SU-DHL-6 (cell line): Measurements from ENCODE around the gene RHOB.

Experiments used
- H2AFZ ChIP-seq: fragments of 200-600 bp; sonication (generic); 2 replicates; pipeline ENCODE4 v1.6.1; 2014; ENCODE audit warnings: low read depth, mild to moderate bottlenecking, moderate library complexity, mixed read lengths, antibody characterized with exemption, low read length; ENCODE audit not compliant: severe bottlenecking
- H3F3A ChIP-seq: fragments of 200-600 bp; shearing (Covaris generic); 2 replicates; pipeline ENCODE4 v1.6.0; 2016; ENCODE audit warnings: antibody characterized with exemption, mild to moderate bottlenecking; ENCODE audit not compliant: insufficient read depth
- H3K27ac ChIP-seq: fragments of 200-600 bp; sonication (generic); 2 replicates; pipeline ENCODE4 v1.5.1; 2016; ENCODE audit warnings: low read depth, mild to moderate bottlenecking, low read length, moderate library complexity, mixed read lengths
- H3K27me3 ChIP-seq: fragments of 200-600 bp; sonication (generic), shearing (Covaris generic); 2 replicates; pipeline ENCODE4 v1.6.0; 2014; ENCODE audit warnings: mild to moderate bottlenecking, low read length
- H3K36me3 ChIP-seq: fragments of 200-600 bp; sonication (generic); 2 replicates; pipeline ENCODE4 v1.6.1; 2014; ENCODE audit warnings: mild to moderate bottlenecking, low read length, mixed read lengths
- H3K4me2 ChIP-seq: fragments of 300-600, 200-600 bp; shearing (Covaris generic), sonication (generic); 2 replicates; pipeline ENCODE4 v1.6.0; 2014; ENCODE audit warnings: low read length, low read depth, mild to moderate bottlenecking; ENCODE audit not compliant: poor library complexity, severe bottlenecking
- H3K4me3 ChIP-seq: fragments of 200-600 bp; sonication (generic); 2 replicates; pipeline ENCODE4 v1.5.1; 2014; ENCODE audit warnings: antibody characterized with exemption, low read length, mild to moderate bottlenecking, mixed read lengths; ENCODE audit not compliant: insufficient read depth, poor library complexity, severe bottlenecking
- H3K79me2 ChIP-seq: fragments of 200-600 bp; sonication (generic); 2 replicates; pipeline ENCODE4 v1.6.1; 2014; ENCODE audit warnings: mild to moderate bottlenecking, low read length, moderate library complexity; ENCODE audit not compliant: insufficient read depth
- H3K9ac ChIP-seq: fragments of 200-600 bp; sonication (generic); 2 replicates; pipeline ENCODE4 v1.7.0; 2014; ENCODE audit warnings: mild to moderate bottlenecking, low read length
- H3K9me2 ChIP-seq: fragments of 200-600 bp; sonication (generic); replicated peaks from 2 replicates; pipeline ENCODE4 v1.6.1; 2014; ENCODE audit warnings: low read length; ENCODE audit not compliant: insufficient read depth
- H3K9me3 ChIP-seq: fragments of 200-600 bp; sonication (generic); 2 replicates; pipeline ENCODE4 v1.6.1; 2014; ENCODE audit warnings: low read length, mixed read lengths; ENCODE audit not compliant: insufficient read depth
- H4K20me1 ChIP-seq: fragments of 200-600 bp; sonication (generic); 2 replicates; pipeline ENCODE4 v1.6.1; 2014; ENCODE audit warnings: low read depth, mild to moderate bottlenecking, antibody characterized with exemption, low read length, moderate library complexity, mixed read lengths
- CTCF ChIP-seq: fragments of 200-600 bp; sonication (generic); IDR thresholded peaks from one replicate; pipeline ENCODE4 v1.5.1; 2017; ENCODE audit warnings: antibody characterized with exemption, mild to moderate bottlenecking, low read length, moderate library complexity; ENCODE audit not compliant: insufficient read depth, poor library complexity, severe bottlenecking
- EZH2phosphoT487 ChIP-seq: fragments of 200-600 bp; sonication (generic), shearing (Covaris generic); conservative IDR thresholded peaks from 2 replicates; pipeline ENCODE4 v1.6.1; 2018; ENCODE audit warnings: mild to moderate bottlenecking, antibody characterized with exemption, low read length, moderate library complexity, mixed read lengths

RHOB gene

GRCh38 chr2:20469595-20469994 lies 22.7 kb downstream of the RHOB start:
- TF ChIP-seq EZH2phosphoT487 (no peak), CTCF (no peak)
- no peak overlapping the region for H3K4me3 ChIP-seq
- H3K27ac ChIP-seq = no peak overlapping the region
- H4K20me1 ChIP-seq = no peaks in the 10 kb centered on the region
- no peaks in the 10 kb centered on the region for H3K36me3 ChIP-seq
- no peaks in the 10 kb centered on the region for H3K27me3 ChIP-seq
- H3K79me2 ChIP-seq = no peaks in the 10 kb centered on the region
- no peaks in the 10 kb centered on the region for H3K9me3 ChIP-seq
- no peak overlapping the region for H3K4me2 ChIP-seq
- H3K9me2 ChIP-seq = no peaks in the 10 kb centered on the region
- H2AFZ ChIP-seq = no peak overlapping the region
- H3F3A ChIP-seq = no peaks in the 10 kb centered on the region
- H3K9ac ChIP-seq = no peak overlapping the region

- no peak overlapping the region for H3K4me2 ChIP-seq
Measured at GRCh38 chr2:20470211-20470610, 23.3 kb downstream of the RHOB start.

GRCh38 chr2:20471148-20471547 lies 24.3 kb downstream of the RHOB start:
- Histone ChIP-seq H3K9me3 (no peaks in the 10 kb centered on the region), H3K36me3 (no peaks in the 10 kb centered on the region), H3K27me3 (no peaks in the 10 kb centered on the region), H3K9ac (no peak overlapping the region), H3K4me3 (no peak overlapping the region), H3K79me2 (no peaks in the 10 kb centered on the region), H3K27ac (no peak overlapping the region), H3K9me2 (no peaks in the 10 kb centered on the region), H3F3A (no peaks in the 10 kb centered on the region), H4K20me1 (no peaks in the 10 kb centered on the region), H3K4me2 (no peak overlapping the region), H2AFZ (no peak overlapping the region)
- TF ChIP-seq CTCF (no peak), EZH2phosphoT487 (no peak)

More at GRCh38 chr2:20470211-20470610, 23.3 kb downstream of the RHOB start:
- Histone ChIP-seq H3K79me2 (no peaks in the 10 kb centered on the region), H3K9ac (no peak overlapping the region), H3K27ac (no peak overlapping the region), H3K36me3 (no peaks in the 10 kb centered on the region), H3K4me3 (no peak overlapping the region), H3F3A (no peaks in the 10 kb centered on the region), H2AFZ (no peak overlapping the region), H3K9me2 (no peaks in the 10 kb centered on the region), H4K20me1 (no peaks in the 10 kb centered on the region), H3K9me3 (no peaks in the 10 kb centered on the region), H3K27me3 (no peaks in the 10 kb centered on the region)
- TF ChIP-seq EZH2phosphoT487 (no peak), CTCF (no peak)
